SW 1271 (cell line): ENCODE data around the gene KAT14.
"Not testable (repeated sequence)": the region's sequence is repeated elsewhere in the genome, so short reads cannot be mapped to it uniquely, and the experiment has no call there.

Experiments
- DNase-seq, 2 experiments: peaks; one replicate each; lab custom pipeline; 2025; lab: John Stamatoyannopoulos, UW

Gene KAT14, protein sequence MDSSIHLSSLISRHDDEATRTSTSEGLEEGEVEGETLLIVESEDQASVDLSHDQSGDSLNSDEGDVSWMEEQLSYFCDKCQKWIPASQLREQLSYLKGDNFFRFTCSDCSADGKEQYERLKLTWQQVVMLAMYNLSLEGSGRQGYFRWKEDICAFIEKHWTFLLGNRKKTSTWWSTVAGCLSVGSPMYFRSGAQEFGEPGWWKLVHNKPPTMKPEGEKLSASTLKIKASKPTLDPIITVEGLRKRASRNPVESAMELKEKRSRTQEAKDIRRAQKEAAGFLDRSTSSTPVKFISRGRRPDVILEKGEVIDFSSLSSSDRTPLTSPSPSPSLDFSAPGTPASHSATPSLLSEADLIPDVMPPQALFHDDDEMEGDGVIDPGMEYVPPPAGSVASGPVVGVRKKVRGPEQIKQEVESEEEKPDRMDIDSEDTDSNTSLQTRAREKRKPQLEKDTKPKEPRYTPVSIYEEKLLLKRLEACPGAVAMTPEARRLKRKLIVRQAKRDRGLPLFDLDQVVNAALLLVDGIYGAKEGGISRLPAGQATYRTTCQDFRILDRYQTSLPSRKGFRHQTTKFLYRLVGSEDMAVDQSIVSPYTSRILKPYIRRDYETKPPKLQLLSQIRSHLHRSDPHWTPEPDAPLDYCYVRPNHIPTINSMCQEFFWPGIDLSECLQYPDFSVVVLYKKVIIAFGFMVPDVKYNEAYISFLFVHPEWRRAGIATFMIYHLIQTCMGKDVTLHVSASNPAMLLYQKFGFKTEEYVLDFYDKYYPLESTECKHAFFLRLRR

DNA sequence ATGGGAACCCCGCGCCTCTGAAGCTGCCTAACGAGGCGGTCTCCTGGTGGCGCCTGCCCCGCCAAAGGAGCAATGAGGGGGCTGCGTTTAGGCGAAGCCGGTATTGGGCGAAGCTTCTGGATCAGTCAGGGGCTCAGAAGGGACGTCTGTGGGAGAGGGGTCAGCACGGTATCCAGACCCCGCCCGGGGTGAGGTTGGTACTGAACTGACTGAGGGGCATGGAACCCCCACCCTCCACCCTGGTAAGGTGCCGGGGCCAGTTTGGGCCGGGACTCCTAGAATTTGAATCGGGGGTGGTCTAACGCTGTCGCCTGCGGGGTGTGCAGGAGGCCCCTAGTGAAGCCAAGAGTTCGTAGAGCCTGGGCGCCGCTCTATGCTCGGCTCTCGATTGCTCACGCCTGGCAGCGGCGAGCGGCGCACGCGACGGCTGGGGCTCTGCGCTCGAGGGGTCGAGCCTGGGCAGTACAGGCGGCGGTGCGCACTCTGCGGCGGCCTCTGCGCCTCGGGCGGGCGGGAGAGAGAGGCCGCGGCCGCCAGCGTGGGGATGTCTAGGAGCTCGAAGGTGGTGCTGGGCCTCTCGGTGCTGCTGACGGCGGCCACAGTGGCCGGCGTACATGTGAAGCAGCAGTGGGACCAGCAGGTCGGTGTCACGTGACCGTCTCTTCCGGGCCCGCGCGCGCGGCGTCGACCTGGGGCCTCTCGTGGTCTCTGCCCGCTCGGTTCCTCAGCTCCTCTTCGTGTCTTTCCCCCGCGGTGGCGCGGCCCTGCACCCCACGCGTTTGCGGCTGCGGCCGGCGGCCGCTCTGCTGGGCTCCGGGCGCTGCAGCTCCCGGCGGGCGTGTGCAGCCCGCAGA lies at the start of gene KAT14, which contains the start of gene PET117:
Gene KAT14 (plus strand): TSS at position 452 of the 854 bp plus-strand sequence. CDS start 4,798 bp downstream, outside the sequence.
Gene PET117 (plus strand): TSS at position 452 of the 854 bp plus-strand sequence. CDS start 93 bp downstream, at position 545.
- DNase-seq: peak; percentile 79 to 84

DNA sequence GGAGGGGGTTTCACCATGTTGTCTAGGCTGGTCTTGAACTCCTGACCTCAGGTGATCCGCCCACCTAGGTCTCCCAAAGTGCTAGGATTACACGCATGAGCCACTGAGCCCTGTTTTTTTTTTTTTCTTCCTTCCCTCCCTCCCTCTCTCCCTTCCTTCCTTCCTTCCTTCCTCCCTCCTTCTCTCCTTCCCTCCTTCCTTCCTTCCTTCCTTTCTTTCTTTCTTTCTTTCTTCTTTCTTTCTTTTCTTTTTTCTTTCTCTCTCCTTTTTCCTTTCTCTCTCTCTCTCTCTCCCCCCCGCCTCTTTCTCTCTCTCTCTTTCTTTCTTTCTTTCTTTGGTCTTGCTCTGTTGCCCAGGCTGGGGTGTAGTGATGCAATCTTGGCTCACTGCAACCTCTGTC lies 49.4 kb upstream of the KAT14 start:
- not testable (repeated sequence) for DNase-seq

DNA sequence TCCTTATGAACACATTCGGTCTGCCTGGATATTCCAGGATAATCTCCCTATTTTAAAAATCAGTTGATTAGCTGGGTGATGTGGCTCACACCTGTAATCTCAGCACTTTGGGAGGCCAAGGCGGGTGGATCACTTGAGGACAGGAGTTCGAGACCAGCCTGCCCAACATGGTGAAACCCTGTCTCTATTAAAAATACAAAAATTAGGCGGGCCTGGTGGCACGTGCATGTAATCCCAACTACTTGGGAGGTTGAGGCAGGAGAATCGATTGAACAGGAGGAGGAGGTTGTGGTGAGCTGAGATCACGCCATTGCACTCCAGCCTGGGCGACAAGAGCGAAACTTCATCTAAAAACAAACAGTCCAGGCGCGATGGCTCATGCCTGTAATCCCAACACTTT lies 48.8 kb upstream of the KAT14 start:
- DNase-seq: not testable (repeated sequence)

DNA sequence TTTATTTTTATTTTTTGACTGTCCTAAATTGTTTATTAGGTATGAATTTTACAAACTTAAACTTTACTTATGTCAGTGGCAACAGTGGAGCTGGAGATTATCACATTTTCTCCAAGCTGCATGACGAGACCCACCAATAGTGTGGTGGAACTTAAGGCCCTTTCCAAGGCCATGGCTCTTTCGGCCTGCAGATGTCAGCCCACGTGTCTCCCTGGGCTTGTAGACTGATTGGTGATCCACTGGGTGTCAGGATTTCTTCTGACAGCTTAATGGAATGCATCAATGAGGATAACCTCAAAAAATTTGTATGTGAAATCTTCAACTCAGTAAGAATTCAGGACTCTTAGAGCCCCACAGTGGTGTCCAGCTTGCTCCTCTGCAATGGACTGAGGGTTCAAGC lies 47.6 kb upstream of the KAT14 start:
- no peak for DNase-seq

DNA sequence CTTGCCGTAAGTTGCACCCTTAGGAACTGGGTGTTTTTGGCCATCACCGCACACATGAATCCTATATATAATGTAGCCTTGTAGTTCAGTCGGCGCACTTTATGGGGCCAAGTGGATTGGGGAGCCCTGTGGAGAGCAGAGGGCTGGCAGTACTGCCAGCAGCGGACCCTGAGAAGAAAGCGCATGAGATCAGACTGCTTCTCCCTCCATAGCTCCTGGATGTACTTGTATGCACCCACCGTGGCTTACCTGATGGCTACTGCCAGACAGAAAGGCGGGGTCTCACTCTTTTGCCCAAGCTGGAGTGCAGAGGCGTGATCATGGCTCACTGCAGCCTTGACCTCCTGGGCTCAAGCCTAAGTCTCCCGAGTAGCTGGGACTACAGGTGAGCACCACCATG lies 47.2 kb upstream of the KAT14 start:
- no peak for DNase-seq

DNA sequence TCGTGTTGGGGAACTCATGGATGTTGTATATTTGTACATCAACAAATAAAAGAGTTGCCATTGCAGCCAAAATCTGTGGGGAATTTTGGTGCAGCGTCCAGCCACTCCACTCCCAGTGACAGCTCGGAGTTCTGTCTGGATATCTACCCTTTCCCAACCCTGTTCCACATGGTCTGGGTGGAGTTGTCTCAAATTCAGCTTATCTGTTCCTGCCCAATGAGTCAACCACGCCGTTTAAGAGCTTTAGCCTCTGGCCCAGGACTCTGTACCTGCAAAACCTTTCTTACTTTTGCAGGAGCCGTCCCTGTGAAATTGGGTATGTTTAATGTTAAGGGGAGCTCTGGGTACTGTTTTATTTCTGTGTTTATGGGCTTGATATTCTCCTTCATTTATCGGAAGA lies 46.0 kb upstream of the KAT14 start:
- no peak for DNase-seq

DNA sequence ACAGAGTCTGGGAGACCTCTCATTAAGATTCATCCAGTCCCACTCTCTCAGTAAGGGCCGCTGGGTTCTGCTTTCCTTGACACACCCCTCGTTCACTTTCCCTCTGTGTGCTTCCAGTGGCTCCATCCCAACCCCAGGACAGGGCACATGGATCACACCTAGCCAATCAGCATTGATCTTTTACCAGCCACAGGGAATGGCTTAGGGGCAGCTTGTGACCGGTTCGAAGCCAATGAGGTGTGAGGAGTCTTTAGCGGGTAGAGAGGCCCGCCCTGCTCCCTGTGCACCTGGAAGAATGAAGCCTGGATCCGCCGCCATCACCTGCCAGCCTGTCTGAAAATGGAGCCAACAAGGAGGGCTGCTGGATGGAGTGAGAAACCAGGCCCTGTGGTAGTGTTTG lies 44.8 kb upstream of the KAT14 start:
- no peak for DNase-seq

DNA sequence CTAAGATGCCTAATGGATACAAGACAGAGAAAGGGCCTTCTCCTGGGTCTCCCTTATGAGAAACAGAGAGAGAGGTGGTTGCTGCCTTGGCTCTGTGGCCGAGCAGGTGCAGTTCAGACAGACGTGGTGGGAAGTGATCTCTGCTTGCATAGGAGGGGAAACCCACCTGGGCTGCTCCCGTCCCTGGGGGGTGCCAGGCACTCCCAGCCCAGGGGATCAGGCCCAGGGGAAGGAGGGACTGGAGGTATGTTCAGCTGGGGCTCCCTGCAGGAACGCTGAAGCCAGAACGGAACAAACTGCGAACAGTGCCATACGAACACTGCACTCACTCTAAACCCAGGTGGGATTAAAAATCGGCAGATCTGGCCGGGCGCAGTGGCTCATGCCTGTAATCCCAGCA lies 44.3 kb upstream of the KAT14 start:
- no peak for DNase-seq

DNA sequence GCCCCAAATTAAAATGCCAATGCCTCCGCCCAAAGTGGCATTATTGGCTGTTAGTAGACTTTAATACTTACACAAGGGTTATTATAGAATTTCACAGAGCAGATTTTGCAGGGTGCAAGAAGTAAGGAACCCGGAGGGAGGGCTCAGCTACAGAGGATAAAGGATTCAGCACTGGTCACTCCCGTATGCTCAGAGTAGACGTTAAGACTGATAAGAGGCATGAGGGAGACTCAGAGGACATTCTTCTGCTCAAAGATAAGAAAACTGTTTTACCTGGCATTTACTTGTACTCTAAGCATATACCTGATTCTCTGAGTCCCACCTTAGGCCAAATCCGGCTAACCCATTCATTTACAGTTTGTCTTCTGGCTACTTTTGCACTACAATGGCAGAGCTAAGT lies 43.5 kb upstream of the KAT14 start:
- no peak for DNase-seq

DNA sequence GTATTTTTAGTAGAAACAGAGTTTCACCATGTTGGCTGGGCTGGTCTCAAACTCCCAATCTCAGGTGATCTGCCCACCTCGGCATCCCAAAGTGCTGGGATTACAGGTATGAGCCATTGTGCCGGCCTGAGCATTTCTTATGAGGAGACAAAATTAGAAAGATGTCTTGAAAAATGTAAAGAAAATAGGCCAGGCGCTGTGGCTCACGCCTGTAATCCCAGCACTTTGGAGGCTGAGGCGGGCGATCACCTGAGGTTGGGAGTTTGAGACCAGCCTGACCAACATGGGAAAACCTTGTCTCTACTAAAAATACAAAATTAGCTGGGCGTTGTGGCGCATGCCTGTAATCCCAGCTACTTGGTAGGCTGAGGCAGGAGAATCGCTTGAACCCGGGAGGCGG lies 37.1 kb upstream of the KAT14 start:
- DNase-seq: not testable (repeated sequence)

DNA sequence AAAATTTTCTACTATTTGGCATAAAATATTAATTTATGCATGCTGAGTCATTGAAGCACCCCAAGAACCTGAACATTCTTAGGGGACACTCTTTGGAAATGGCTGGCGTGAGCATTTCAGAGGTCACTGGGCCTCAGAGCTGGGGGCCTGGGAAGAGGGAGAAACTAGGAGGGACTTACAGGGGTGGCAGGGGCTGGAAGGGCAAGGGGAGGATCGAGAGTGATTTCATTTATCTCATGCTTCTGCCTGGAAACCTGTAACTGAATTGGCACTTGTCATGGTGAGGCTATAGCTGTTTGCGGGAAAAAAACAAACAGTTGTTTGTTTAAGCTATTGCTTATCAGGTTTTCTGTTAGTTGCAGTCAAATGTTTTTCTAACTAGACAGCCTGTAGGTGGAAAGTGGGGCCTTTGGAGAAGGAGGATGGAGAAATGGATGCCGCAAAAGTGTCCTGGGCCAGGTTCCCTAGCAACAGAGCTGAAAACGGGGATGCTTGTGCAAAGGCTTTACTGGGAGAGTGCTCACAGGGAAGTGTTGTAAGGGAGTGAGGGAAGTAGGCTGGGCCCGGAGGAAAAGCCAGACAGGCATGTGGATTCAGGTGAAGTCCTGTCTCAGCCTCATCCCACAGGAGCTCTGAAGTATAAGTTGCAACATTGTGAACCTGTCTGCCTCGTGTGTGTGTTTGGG lies 36.4 kb upstream of the KAT14 start:
- DNase-seq: no peak

DNA sequence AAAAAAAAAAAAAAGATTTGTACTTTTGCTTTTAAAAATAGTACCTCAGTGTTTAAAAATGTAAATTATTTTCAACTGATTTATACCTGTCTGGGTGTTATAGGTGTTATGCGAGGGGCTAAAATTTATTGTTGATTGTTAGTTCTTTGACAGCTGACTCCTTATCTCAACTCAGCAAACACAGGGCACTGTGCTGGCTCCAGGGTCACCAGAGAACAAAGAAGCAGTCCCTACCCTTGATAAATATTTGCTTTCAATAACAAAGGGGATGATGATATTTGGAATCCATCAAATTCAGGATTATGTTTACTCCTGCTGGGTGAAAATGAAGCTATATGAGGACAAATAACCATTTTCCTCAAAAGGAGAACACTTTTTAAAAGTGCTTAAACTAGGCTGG lies 34.2 kb upstream of the KAT14 start:
- DNase-seq: no peak

DNA sequence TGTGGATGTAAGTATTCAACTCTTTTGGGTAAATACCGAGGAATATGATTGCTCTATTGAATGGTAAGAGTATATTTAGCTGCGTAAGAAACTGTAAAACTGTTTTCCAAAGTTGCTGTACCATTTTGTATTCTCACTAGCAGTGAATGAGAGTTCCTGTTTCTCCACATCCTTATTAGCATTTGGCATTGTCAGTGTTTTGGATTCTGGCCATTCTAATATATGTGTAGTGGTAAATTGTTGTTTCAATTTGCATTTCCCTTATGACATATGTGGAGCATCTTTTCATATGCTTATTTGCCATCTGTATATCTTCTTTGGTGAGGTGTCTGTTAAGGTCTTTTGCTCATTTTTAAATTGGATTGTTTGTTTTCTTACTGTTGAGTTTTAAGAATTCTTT lies 29.3 kb upstream of the KAT14 start:
- no peak for DNase-seq

DNA sequence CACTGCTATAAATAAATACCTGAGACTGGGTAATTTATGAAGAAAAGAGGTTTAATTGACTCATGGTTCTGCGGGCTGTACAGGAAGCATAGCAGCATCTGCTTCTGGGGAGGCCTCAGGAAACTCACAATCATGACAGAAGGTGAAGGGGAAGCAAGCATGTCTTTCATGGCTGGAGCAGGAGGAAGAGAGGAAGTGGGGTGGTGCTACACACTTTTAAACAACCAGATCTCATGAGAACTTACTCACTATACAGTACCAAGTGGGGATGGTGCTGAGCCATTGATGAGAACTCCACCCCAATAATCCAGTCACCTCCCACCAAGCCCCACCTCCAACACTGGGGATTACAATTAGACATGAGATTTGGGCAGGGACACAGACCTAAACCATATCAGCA lies 9.1 kb upstream of the KAT14 start:
- DNase-seq: not testable (repeated sequence)

DNA sequence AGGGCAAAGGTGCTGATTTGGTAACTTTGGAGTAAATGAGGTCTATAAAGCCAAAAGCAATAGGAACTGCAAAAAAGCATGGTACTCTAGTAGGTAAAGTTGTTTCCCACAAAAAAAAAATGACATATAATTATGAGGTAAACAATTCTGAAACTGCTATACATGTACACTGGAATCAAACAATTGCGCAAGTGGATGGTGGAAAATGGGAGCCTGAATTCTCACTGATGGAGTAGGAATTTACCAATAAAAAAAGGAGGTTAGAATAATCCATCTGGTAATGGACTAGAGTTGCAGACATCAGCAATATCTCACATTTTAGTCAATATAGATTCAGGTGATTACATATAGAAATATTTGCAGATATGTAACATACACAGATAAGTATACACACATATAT lies 5.0 kb upstream of the KAT14 start:
- DNase-seq: no peak

DNA sequence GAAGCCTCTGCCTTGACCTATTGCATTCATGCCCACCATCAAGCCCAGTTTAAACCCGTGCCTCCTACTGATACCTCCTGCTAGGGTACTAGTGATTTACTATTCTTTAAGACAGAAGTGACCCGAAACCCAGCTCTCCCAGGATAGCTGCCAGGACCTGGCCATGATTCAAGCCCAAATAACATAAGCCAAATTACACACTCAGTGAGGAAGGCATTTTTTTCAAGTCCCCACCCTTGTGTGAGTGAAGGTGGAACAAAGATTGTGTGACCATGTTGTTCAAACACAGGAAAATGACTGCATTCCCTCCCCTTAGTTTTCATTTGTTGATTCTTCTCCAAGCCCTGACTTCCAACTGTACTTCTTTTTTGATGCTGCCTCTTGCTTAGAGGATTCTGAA lies 3.7 kb upstream of the KAT14 start:
- DNase-seq: no peak

DNA sequence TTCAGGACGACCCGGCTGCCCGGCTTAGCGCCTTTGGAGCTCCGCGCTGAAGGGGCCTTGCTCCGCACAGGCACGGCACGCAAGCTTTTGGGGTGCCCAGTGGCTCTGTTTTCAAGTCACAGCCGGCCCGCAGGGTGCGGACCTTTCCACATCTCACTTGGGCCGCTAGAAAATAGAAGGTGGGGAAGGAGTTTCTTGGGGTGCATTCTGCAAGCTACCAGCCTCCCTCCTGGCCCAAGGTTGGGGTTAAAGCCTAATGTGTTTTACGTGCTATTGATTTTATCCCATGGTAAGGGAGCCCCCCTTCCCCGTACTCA lies 561 bp downstream of the KAT14 start:
- no peak for DNase-seq

DNA sequence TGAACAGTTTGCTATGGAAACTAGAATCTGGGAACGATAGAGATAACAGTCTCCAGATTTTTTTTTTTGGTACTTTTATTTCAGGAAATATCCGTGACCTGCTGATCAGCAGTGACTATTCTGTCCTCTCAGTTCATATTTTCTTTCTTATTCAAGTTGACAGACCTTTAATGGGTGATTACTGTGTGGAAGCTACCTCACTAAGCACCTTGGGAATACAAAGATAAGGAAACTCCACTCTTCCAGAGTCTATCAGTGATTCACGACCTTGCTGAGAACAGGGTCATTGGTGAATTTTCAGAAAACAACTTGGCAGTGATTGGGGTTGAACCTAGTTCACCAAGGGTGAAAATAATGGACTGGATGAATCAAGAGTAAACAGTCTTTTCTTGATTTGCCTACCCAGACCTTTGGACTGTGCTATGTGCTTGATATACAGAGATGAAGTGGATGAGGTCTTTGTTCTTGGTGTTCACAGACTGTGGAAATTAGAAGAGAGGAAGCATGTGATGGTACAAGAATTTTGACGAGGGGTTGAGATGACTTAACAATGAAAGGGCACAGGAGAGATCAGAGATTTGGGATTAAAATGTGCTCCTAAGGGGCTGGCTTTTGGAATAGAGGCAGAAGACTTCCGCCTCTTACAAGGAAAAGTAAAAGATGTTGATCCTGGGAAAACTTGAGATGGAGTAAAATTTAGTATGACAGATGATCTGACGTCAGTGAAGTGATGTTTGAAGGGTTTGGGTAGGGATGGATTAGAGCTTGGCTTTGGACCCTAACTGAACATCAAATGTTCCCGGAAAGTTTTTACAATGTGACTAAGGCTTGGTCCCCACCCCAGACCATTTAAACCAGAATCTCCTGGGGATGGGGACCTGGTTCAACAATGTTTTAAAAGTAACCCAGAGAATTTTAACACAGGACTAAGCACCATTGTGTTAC lies 1.2 kb downstream of the KAT14 start:
- no peak for DNase-seq

DNA sequence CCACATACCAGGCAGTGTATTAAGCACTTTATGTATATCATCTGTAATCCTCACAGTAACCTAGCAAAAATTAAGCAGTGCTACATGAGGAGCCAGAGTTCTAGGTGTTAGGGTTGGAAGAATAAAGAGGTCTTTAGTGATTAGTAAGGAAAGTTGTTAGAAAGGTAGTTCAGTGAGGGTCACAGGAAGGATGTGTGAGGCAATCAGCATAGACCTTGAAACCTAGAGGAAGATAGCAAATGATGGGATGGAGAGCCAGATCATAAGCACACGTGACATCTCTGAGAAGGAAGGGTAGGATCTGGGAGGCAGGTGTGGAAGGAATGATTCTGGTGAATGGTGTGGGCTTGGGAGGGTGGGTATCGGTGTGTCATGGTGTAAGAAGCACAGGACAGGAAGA lies 2.2 kb downstream of the KAT14 start:
- DNase-seq: no peak

DNA sequence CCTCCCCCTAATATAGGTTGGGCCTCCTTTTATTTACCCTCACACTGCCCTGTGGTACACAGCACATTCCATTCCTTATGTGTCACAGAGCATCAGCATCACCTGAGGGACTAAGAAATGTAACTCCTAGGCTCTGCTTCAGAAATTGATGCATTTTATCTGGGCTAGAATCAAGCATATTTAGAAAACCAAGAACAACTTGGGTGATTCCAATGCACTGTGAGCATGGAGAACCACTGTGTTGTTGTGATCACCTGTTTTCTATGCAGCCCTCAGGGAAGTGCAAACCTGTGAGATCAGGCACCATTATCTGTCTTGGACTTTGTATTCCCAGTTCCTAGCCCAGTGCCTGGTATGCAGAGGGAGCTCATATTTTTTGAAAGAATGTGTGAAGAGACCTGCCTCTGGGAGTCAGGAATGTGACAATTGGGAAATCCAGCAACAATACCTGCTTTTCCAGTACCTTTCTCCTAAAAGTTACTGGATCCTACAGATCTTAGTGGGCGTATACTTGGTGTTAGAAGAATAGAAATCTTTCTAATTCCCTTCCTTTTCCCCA lies 7.0 kb downstream of the KAT14 start:
- DNase-seq: no peak
